Karpas-422 (cell line): ENCODE measurements around the gene C2orf76. TPM values are rescaled to one million over a fixed set of nuclear protein-coding genes. Genes with fewer than 3 reads are reported as not detected.

ENCODE experiments used
- DNase-seq: peaks from one replicate; pipeline ENCODE4 v3.0.0-alpha.2; 2015
- H2AFZ ChIP-seq: fragments of 200-600 bp; sonication (generic); 2 replicates; pipeline ENCODE4 v1.6.1; 2014; ENCODE audit warnings: antibody characterized with exemption, low read length, mixed read lengths
- H3K27ac ChIP-seq: fragments of 200-600 bp; sonication (generic); 2 replicates; pipeline ENCODE4 v1.5.1; 2014; ENCODE audit warnings: mild to moderate bottlenecking, low read length, moderate library complexity
- H3K27me3 ChIP-seq: fragments of 200-600 bp; sonication (generic); 2 replicates; pipeline ENCODE4 v1.6.1; 2014; ENCODE audit warnings: low read length, mixed read lengths
- H3K36me3 ChIP-seq: fragments of 200-600 bp; sonication (generic); 2 replicates; pipeline ENCODE4 v1.6.1; 2014; ENCODE audit warnings: low read length, mixed read lengths; ENCODE audit not compliant: insufficient read depth
- H3K4me1 ChIP-seq: fragments of 200-600 bp; sonication (generic); 2 replicates; pipeline ENCODE4 v1.6.1; 2014; ENCODE audit warnings: mild to moderate bottlenecking, low read length, mixed read lengths
- H3K4me2 ChIP-seq: fragments of 200-600 bp; sonication (generic); 2 replicates; pipeline ENCODE4 v1.6.1; 2014; ENCODE audit warnings: low read length, low read depth, mild to moderate bottlenecking; ENCODE audit not compliant: poor library complexity, severe bottlenecking
- H3K4me3 ChIP-seq: fragments of 200-600 bp; sonication (generic); 2 replicates; pipeline ENCODE4 v1.5.1; 2014; ENCODE audit warnings: mild to moderate bottlenecking, antibody characterized with exemption, low read length, mixed read lengths
- H3K79me2 ChIP-seq: fragments of 200-600 bp; sonication (generic); 2 replicates; pipeline ENCODE4 v1.6.1; 2014; ENCODE audit warnings: mild to moderate bottlenecking, low read length, mixed read lengths
- H3K9ac ChIP-seq: fragments of 200-600 bp; sonication (generic); 2 replicates; pipeline ENCODE4 v1.6.0; 2014; ENCODE audit warnings: low read length
- H3K9me2 ChIP-seq: fragments of 200-600 bp; sonication (generic), shearing (Covaris generic); replicated peaks from 2 replicates; pipeline ENCODE4 v1.6.0; 2014; ENCODE audit warnings: mild to moderate bottlenecking, low read length, moderate library complexity; ENCODE audit not compliant: insufficient read depth
- H3K9me3 ChIP-seq: fragments of 300-700, 200-600 bp; sonication (generic); 2 replicates; pipeline ENCODE4 v1.6.1; 2014; ENCODE audit warnings: low read length, mixed read lengths
- H4K20me1 ChIP-seq: fragments of 200-600 bp; sonication (generic); 2 replicates; pipeline ENCODE4 v1.6.1; 2014; ENCODE audit warnings: mild to moderate bottlenecking, antibody characterized with exemption, low read length, low read depth; ENCODE audit not compliant: insufficient read depth
- total RNA-seq: library from RNA; depleted of rRNA; stranded (reverse); fragments of >200 nt; shearing (Covaris generic); gene quantifications from 2 replicates; pipeline ENCODE4 v1.2.3, GENCODE V29; 2014; ENCODE audit warnings: low replicate concordance

The C2orf76 gene
- total RNA-seq, 1 experiment from 2014 or later = 6.6 TPM

DNA sequence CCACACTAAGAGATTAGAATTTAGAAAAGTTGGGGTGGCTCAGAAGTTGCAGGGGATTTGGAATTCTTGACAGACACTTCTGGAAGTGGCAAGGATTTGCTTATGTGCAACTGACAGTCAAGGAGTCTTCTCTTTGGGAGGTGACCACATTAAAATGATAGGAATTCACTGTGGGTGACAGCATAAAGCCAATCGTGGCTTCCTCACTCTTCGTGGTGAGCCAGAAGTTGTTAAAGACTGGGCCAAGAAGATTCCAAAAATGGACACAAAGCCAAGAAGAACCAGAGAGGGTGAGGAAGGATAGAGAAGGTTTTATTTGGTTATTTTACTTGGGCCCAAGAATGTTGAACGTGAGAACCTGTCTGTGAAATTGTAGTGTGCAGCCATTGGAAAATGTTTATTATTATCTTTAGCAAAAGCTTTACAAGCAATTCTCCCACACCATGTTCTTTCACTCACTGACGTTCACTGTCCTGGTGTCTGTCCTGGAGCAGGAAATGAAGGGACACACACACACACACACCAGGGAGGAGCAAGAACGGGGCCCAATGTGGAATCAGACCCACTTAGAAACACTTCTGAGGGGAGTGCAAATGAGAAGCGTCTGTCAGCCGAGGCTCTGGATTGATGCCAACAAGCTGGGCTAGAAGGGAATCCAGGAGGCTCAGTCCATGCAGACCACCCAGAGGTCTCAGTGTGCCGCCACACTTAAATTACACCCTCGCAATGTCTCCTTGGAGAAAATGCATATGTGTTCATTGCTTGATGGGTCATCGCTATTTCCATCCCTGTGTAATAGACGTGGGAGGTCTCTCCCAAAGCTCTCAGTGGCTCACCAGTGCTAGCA, 105.8 kb downstream of the C2orf76 start:
- no peaks in the 10 kb centered on the region for H3K27me3 ChIP-seq
- no peak overlapping the region for H2AFZ ChIP-seq
- no peaks in the 10 kb centered on the region for H3K36me3 ChIP-seq
- H3K4me2 ChIP-seq = no peak overlapping the region
- H3K4me3 ChIP-seq = no peak overlapping the region
- no peaks in the 10 kb centered on the region for H4K20me1 ChIP-seq
- no peaks in the 10 kb centered on the region for H3K79me2 ChIP-seq
- no peak overlapping the region for H3K9ac ChIP-seq
- DNase-seq = no peak
- no peak overlapping the region for H3K27ac ChIP-seq
- no peaks in the 10 kb centered on the region for H3K9me2 ChIP-seq
- no peaks in the 10 kb centered on the region for H3K9me3 ChIP-seq
- no peaks in the 10 kb centered on the region for H3K4me1 ChIP-seq

DNA sequence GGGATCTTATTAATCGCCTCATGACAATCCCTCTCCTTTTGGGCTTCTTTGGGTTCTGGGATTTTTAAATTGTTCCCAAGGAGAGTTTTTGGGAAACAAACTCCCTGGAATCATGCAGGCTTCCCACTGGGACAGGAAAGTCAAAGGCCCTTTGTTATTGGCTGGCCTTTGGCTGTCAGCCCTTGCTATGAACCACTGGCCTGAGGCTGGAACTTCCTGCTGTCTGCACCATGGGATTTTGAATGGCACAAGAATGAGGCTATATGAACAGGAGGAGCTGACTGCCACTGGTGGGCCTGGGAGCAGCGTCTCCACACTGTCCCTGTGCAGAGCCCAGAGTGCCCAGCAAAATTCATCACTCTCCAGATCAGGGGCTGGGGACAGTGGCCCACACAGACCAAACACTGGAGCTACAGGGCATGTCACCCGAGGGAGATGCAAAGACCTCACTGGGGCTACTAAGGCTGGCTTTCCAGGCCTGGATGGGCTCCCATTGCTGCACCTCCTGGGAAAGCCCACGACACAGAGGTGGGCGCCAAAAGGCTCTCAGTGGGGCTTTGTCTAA, 107.3 kb downstream of the C2orf76 start:
- Histone ChIP-seq H3K27ac (no peak overlapping the region), H3K9me3 (no peaks in the 10 kb centered on the region), H3K4me1 (no peaks in the 10 kb centered on the region), H3K36me3 (no peaks in the 10 kb centered on the region), H3K79me2 (no peaks in the 10 kb centered on the region), H3K4me3 (no peak overlapping the region), H3K9me2 (no peaks in the 10 kb centered on the region), H3K4me2 (no peak overlapping the region), H2AFZ (no peak overlapping the region), H3K9ac (no peak overlapping the region), H3K27me3 (no peaks in the 10 kb centered on the region), H4K20me1 (no peaks in the 10 kb centered on the region)
- DNase-seq = no peak

DNA sequence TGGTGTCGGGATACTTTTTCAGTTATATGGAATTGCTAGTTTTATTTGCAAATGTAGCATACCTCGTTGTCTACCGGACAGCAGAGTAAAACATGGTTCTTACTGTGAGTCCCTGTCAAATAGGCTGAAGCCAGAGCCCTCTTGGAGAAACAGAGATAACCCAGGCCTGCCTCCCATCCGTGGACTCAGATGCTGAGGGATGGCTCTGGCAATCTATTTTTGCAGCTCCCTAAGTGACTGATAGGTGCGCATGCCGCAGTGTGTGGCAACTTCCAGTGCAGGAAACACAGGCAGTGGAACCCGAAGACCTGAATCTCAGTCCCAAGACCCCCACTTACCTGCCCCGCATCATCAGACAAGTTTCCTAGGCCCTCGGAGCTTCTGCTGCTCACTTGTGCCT, 109.4 kb downstream of the C2orf76 start:
- Histone ChIP-seq H3K27me3 (no peaks in the 10 kb centered on the region), H3K9ac (no peak overlapping the region), H3K4me3 (no peak overlapping the region), H3K9me3 (no peaks in the 10 kb centered on the region), H3K36me3 (no peaks in the 10 kb centered on the region), H3K27ac (no peak overlapping the region), H4K20me1 (no peaks in the 10 kb centered on the region), H3K9me2 (no peaks in the 10 kb centered on the region), H3K4me2 (no peak overlapping the region), H3K4me1 (no peaks in the 10 kb centered on the region), H3K79me2 (no peaks in the 10 kb centered on the region), H2AFZ (no peak overlapping the region)
- no peak for DNase-seq

DNA sequence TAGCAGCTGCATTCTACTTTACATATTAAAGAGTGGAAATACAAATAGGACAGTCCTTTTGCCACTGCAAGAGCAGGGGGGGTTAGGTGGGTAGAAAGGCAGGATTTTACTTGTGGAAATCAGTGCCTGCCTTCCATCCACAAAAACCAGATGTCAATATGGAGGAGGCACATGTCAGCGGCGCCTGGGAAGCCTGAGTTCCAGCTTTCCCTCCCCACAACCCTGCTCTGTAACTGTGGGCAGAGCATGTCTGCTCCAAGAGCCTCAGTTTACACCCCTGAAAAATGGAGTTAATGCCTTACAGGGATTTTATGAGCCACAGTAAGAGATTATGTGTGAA, 110.1 kb downstream of the C2orf76 start:
- no peaks in the 10 kb centered on the region for H3K79me2 ChIP-seq
- no peak overlapping the region for H3K9ac ChIP-seq
- no peak for DNase-seq

DNA sequence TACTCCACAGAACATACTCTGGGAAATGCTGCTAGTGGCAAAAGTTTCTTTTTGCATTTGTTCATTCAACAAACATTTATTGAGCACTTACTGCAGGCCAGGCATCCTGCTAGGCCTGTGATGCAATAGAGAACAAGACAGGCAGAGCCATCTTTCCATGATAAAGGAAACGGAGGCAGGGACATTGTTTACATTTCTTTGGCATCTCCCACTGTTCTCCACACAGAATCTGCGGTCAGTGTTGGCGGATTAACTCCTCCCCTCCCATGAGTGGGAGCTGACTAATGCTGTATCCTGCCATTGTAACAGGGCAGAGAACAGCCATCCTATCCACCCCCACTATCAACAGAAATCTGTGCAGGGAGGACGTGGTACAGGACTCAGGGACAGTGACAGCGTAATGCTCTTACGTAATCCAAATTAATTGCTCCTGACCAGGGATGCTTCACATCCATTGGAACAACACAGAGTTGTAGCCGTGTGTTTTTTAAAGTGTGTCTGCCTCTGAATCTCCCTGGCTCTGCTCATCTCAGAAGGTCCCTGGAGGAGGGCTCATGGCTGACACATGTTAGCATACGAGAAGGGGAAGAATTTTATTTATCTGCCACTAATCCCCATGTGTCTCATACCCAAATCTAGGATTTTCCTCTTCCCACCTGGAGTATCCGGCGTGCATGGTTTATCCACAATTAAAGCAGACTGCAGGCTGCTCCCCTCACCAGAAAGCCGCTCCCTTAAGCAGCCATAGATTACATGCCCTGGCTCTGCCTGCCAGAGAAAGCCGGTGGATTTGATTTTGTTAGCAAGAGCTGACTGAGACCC, 110.7 kb downstream of the C2orf76 start:
- H3K9ac ChIP-seq = no peak overlapping the region
- H3K79me2 ChIP-seq = no peaks in the 10 kb centered on the region
- H3K9me3 ChIP-seq = no peaks in the 10 kb centered on the region
- H2AFZ ChIP-seq = no peak overlapping the region
- H3K27ac ChIP-seq = no peak overlapping the region
- no peaks in the 10 kb centered on the region for H3K9me2 ChIP-seq
- no peak for DNase-seq
- H3K36me3 ChIP-seq = no peaks in the 10 kb centered on the region
- no peak overlapping the region for H3K4me2 ChIP-seq
- H3K4me3 ChIP-seq = no peak overlapping the region
- no peaks in the 10 kb centered on the region for H3K27me3 ChIP-seq
- H3K4me1 ChIP-seq = no peaks in the 10 kb centered on the region
- no peaks in the 10 kb centered on the region for H4K20me1 ChIP-seq

More for the DNA sequence above, 110.1 kb downstream of the C2orf76 start:
- Histone ChIP-seq H3K27me3 (no peaks in the 10 kb centered on the region), H2AFZ (no peak overlapping the region), H3K4me1 (no peaks in the 10 kb centered on the region), H3K36me3 (no peaks in the 10 kb centered on the region), H4K20me1 (no peaks in the 10 kb centered on the region), H3K27ac (no peak overlapping the region), H3K9me3 (no peaks in the 10 kb centered on the region), H3K4me2 (no peak overlapping the region), H3K4me3 (no peak overlapping the region), H3K9me2 (no peaks in the 10 kb centered on the region)

DNA sequence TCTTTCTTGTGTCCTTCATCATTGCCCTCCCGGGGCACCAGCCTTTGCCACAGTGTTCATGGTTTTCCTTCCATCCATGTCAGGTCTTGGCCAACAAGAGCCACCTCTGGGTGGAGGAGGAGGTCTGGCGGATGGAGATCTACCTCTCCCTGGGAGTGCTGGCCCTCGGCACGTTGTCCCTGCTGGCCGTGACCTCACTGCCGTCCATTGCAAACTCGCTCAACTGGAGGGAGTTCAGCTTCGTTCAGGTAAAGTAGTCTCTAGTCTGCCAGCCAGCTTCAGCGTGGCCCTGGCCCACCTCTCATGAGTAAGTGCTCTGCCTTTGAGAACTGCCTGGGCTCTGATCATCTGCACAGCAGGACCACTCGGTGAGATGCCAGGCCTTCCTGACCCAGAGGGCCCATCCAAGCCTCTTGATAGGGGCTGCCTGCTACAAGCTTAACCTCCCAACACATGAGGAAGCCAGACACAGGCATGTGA, 112.0 kb downstream of the C2orf76 start:
- Histone ChIP-seq H3K27me3 (no peaks in the 10 kb centered on the region), H3K9ac (no peak overlapping the region), H3K4me3 (no peak overlapping the region), H3K9me2 (no peaks in the 10 kb centered on the region), H3K36me3 (no peaks in the 10 kb centered on the region), H3K27ac (no peak overlapping the region), H3K4me2 (no peak overlapping the region), H2AFZ (no peak overlapping the region), H4K20me1 (no peaks in the 10 kb centered on the region; the same call in 1 of the 2 replicates), H3K4me1 (no peaks in the 10 kb centered on the region), H3K79me2 (no peaks in the 10 kb centered on the region), H3K9me3 (no peaks in the 10 kb centered on the region)
- DNase-seq = no peak

DNA sequence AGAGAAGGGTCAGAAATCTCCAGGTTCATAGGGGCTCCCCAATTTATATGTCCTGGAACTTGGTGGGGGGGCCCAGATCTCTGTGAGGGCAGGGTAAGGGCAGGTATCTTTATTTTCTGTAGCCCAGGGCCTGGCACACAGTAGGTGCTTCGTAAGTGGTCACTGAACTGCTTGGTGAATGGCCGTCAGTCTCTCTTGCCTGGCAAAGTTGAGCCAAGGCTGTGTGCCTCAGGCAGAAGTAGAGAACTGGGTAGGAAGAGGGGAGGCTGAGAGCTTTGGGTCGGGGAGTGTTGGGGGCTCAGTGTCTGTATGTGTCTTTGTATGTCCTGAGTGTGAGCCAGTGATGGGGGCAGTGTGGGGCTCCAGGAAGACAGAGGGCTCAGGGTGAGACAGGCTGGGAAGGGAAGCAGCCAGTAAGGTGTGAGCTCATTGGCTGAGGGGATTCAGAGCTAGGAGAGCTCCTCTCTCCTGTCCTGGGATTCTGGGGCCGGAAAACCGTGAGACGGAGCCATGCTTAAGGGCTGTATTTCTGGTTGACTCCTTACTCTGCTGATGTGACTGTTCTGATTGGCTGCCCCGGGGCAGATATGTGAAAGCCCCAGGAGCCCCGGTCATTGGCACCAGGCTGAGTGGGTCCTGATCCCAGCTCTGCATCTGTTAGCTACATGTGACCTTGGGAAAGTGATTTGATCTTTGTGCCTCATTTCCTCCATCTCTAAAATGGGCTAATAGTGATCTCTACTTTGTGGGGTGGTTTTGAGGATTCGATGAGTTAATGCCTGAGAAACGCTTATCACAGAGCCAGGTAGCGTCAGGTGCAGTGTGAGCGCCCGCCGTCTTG, 112.7 kb downstream of the C2orf76 start:
- Histone ChIP-seq H3K36me3 (no peaks in the 10 kb centered on the region), H3K9ac (no peak overlapping the region), H2AFZ (no peak overlapping the region), H3K27me3 (no peaks in the 10 kb centered on the region), H3K9me2 (no peaks in the 10 kb centered on the region), H3K79me2 (no peaks in the 10 kb centered on the region), H3K4me1 (no peaks in the 10 kb centered on the region), H4K20me1 (no peaks in the 10 kb centered on the region; the same call in 1 of the 2 replicates), H3K4me2 (no peak overlapping the region), H3K4me3 (no peak overlapping the region), H3K27ac (no peak overlapping the region), H3K9me3 (no peaks in the 10 kb centered on the region)
- DNase-seq = no peak
